ENCODE measurements around the gene KRTAP5-1.

- TF ChIP-seq CTCF (IDR thresholded peaks at IDR 0.05) (no peak), POLR2A (IDR thresholded peaks at IDR 0.05) (no peak)
Measured at GRCh38 chr11:1536065-1536843, 48.8 kb downstream of the KRTAP5-1 start.

Measured in sigmoid colon (tissue), 3 donors.